ENCODE data around the gene C2CD4B.

C2CD4B gene

DNA sequence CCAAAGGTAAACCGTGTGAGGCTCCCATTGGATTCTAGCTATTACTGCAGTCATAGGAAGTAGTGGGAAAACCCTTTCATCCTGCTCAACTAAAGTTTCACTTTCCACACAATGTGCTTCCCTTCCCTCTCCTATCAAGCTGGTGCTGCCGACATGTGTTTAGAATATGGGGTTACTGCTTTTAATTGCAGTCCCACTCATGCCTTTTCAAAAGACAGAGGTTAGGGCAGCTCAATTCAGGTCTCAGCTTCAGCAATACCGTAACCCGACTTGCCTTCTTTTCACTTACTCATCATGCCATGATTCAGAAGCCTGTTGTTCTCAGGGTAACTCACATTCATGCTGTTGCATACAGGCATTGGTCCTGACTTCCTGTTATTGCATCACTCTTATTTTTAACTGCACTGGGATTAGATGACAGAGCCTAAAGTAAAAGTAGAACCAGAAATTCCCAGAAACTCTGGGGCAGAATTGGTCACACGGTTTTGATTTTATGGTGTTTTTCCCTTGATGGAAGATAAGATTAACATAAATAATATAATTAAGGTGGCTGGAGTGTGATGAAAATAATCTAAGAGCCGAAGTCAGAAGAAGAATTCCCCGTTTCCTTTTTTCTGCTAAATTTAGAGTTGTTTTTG lies 45.7 kb downstream of the C2CD4B start:
- H3K4me3 ChIP-seq (ENCODE audit: low read depth, low read length), result no peak overlapping the region
- no peak overlapping the region for H3K27ac ChIP-seq (ENCODE audit: low read depth, low read length)
- no peaks in the 10 kb centered on the region for H3K9me3 ChIP-seq (ENCODE audit: control insufficient read depth, insufficient read depth, low read length)
- no peaks in the 10 kb centered on the region for H3K27me3 ChIP-seq (ENCODE audit: control insufficient read depth, insufficient read depth, low read length)
- H3K9ac ChIP-seq (ENCODE audit: low read depth, low read length), result 0 out of 2 replicates have a peak overlapping the region, but pooled peaks have one; percentile 12
- H3K4me1 ChIP-seq (ENCODE audit: control insufficient read depth, insufficient read depth, low read length), result peaks cover 10% of the 10 kb centered on the region; the same call in 1 of the 2 replicates
- no peaks in the 10 kb centered on the region for H3K36me3 ChIP-seq (ENCODE audit: control insufficient read depth, insufficient read depth, low read length)

GRCh38 chr15:62118520-62119226 lies 46.4 kb downstream of the C2CD4B start:
- Histone ChIP-seq H3K36me3 (ENCODE audit: control insufficient read depth, insufficient read depth, low read length) (no peaks in the 10 kb centered on the region), H3K9me3 (ENCODE audit: control insufficient read depth, insufficient read depth, low read length) (no peaks in the 10 kb centered on the region), H3K4me3 (ENCODE audit: low read depth, low read length) (no peak overlapping the region), H3K9ac (ENCODE audit: low read depth, low read length) (0 out of 2 replicates have a peak overlapping the region, but pooled peaks have one; percentile 12), H3K4me1 (ENCODE audit: control insufficient read depth, insufficient read depth, low read length) (peaks cover 6% of the 10 kb centered on the region; the same call in 1 of the 2 replicates), H3K27ac (ENCODE audit: low read depth, low read length) (no peak overlapping the region), H3K27me3 (ENCODE audit: control insufficient read depth, insufficient read depth, low read length) (no peaks in the 10 kb centered on the region)

- H3K4me1 ChIP-seq (ENCODE audit: control insufficient read depth, insufficient read depth, low read length), result peaks cover 6% of the 10 kb centered on the region; the same call in 1 of the 2 replicates
- no peak overlapping the region for H3K9ac ChIP-seq (ENCODE audit: low read depth, low read length)
- no peak overlapping the region for H3K27ac ChIP-seq (ENCODE audit: low read depth, low read length)
- no peaks in the 10 kb centered on the region for H3K36me3 ChIP-seq (ENCODE audit: control insufficient read depth, insufficient read depth, low read length)
- H3K27me3 ChIP-seq (ENCODE audit: control insufficient read depth, insufficient read depth, low read length), result no peaks in the 10 kb centered on the region
- no peak overlapping the region for H3K4me3 ChIP-seq (ENCODE audit: low read depth, low read length)
- no peaks in the 10 kb centered on the region for H3K9me3 ChIP-seq (ENCODE audit: control insufficient read depth, insufficient read depth, low read length)
These were observed 49.2 kb downstream of the C2CD4B start for GRCh38 chr15:62115847-62116246.

All from HUES48 (cell line).